H9 (cell line): Measurements from ENCODE around the gene PPP3CA. TPM values are rescaled to one million over a fixed set of nuclear protein-coding genes. Genes with fewer than 3 reads are reported as not detected.

ENCODE experiments used
- DNase-seq: peaks from one replicate; pipeline ENCODE4 v3.0.0-alpha.2; 2017
- H2AFZ ChIP-seq: one replicate; pipeline ENCODE4 v1.6.1; 2013; ENCODE audit warnings: mild to moderate bottlenecking, low read length, control low read depth, moderate library complexity
- H2AK5ac ChIP-seq: 2 replicates; pipeline ENCODE4 v1.6.1; 2013; ENCODE audit warnings: low read length, control low read depth, mixed read lengths; ENCODE audit not compliant: insufficient read length
- H2BK120ac ChIP-seq: one replicate; pipeline ENCODE4 v1.6.1; 2013; ENCODE audit warnings: low read depth, mild to moderate bottlenecking, low read length, control low read depth, inconsistent platforms; ENCODE audit not compliant: poor library complexity, severe bottlenecking
- H2BK12ac ChIP-seq: 2 replicates; pipeline ENCODE4 v1.6.1; 2013; ENCODE audit warnings: low read length, control low read depth, mixed read lengths, low read depth; ENCODE audit not compliant: insufficient read length
- H2BK15ac ChIP-seq: 2 replicates; pipeline ENCODE4 v1.6.1; 2013; ENCODE audit warnings: low read depth, low read length, control low read depth
- H2BK20ac ChIP-seq: one replicate; pipeline ENCODE4 v1.6.1; 2013; ENCODE audit warnings: low read depth, mild to moderate bottlenecking, low read length, control low read depth, inconsistent platforms; ENCODE audit not compliant: poor library complexity, severe bottlenecking
- H2BK5ac ChIP-seq: 2 replicates; pipeline ENCODE4 v1.6.1; 2013; ENCODE audit warnings: low read length, control low read depth, mixed read lengths; ENCODE audit not compliant: insufficient read length
- H3K14ac ChIP-seq: 2 replicates; pipeline ENCODE4 v1.6.1; 2013; ENCODE audit warnings: low read length, control low read depth; ENCODE audit not compliant: insufficient read depth
- H3K18ac ChIP-seq: 2 replicates; pipeline ENCODE4 v1.6.1; 2013; ENCODE audit warnings: low read depth, mild to moderate bottlenecking, mixed read lengths, low read length, control low read depth; ENCODE audit not compliant: insufficient read length
- H3K23ac ChIP-seq: 2 replicates; pipeline ENCODE4 v1.6.1; 2013; ENCODE audit warnings: low read length, control low read depth, mixed read lengths, low read depth; ENCODE audit not compliant: insufficient read length
- H3K23me2 ChIP-seq: 2 replicates; pipeline ENCODE4 v1.6.1; 2013; ENCODE audit warnings: low read depth, mild to moderate bottlenecking, mixed read lengths, low read length, control low read depth; ENCODE audit not compliant: insufficient read length, poor library complexity, severe bottlenecking
- H3K27ac ChIP-seq: 2 replicates; pipeline ENCODE4 v1.5.1; 2013; ENCODE audit warnings: low read length, control low read depth, mixed read lengths, low read depth; ENCODE audit not compliant: insufficient read length
- H3K27me3 ChIP-seq: 2 replicates; pipeline ENCODE4 v1.6.1; 2013; ENCODE audit warnings: low read length, control low read depth, inconsistent platforms; ENCODE audit not compliant: insufficient read depth
- H3K4ac ChIP-seq: 2 replicates; pipeline ENCODE4 v1.6.1; 2013; ENCODE audit warnings: low read depth, mild to moderate bottlenecking, control low read depth, inconsistent platforms, low read length, moderate library complexity
- H3K4me1 ChIP-seq: 2 replicates; pipeline ENCODE4 v1.6.1; 2013; ENCODE audit warnings: low read length, control low read depth, inconsistent platforms; ENCODE audit not compliant: insufficient read depth
- H3K4me2 ChIP-seq: 2 replicates; pipeline ENCODE4 v1.6.1; 2013; ENCODE audit warnings: low read length, control low read depth, mixed read lengths; ENCODE audit not compliant: insufficient read length, insufficient read depth
- H3K56ac ChIP-seq: 2 replicates; pipeline ENCODE4 v1.6.1; 2013; ENCODE audit warnings: low read depth, mild to moderate bottlenecking, mixed read lengths, low read length, control low read depth; ENCODE audit not compliant: insufficient read length
- H3K79me1 ChIP-seq: 2 replicates; pipeline ENCODE4 v1.6.1; 2013; ENCODE audit warnings: low read depth, mild to moderate bottlenecking, moderate library complexity, low read length, control low read depth, inconsistent platforms; ENCODE audit not compliant: insufficient read depth, poor library complexity, severe bottlenecking
- H3K79me2 ChIP-seq: 2 replicates; pipeline ENCODE4 v1.6.1; 2013; ENCODE audit warnings: low read length, control low read depth, inconsistent platforms; ENCODE audit not compliant: insufficient read depth
- H3K9ac ChIP-seq: 2 replicates; pipeline ENCODE4 v1.6.1; 2013; ENCODE audit warnings: low read length, control low read depth, mixed read lengths; ENCODE audit not compliant: insufficient read length; ENCODE audit errors: extremely low read depth
- H3K9me3 ChIP-seq: one replicate; pipeline ENCODE4 v1.6.1; 2013; ENCODE audit warnings: low read depth, low read length, inconsistent platforms; ENCODE audit not compliant: control insufficient read depth
- H3T11ph ChIP-seq: one replicate; pipeline ENCODE4 v1.6.1; 2013; ENCODE audit warnings: mild to moderate bottlenecking, low read length, control low read depth, inconsistent platforms
- H4K20me1 ChIP-seq: one replicate; pipeline ENCODE4 v1.6.1; 2013; ENCODE audit not compliant: control insufficient read depth, insufficient read length, insufficient read depth
- H4K5ac ChIP-seq: 2 replicates; pipeline ENCODE4 v1.6.1; 2013; ENCODE audit warnings: low read depth, mild to moderate bottlenecking, mixed read lengths, low read length, control low read depth; ENCODE audit not compliant: insufficient read length
- H4K8ac ChIP-seq: replicated peaks from 2 replicates; pipeline ENCODE4 v1.6.1; 2013; ENCODE audit warnings: low read length, control low read depth, mixed read lengths, low read depth; ENCODE audit not compliant: insufficient read length
- H4K91ac ChIP-seq: 2 replicates; pipeline ENCODE4 v1.6.1; 2013; ENCODE audit warnings: low read depth, mild to moderate bottlenecking, moderate library complexity, mixed read lengths, low read length, control low read depth; ENCODE audit not compliant: insufficient read length
- H3K27ac Mint-ChIP-seq, 3 experiments: 2 replicates in 2 of 3; 3 replicates in 1 of 3; pipeline ENCODE4 v1.8.0; 2020 to 2021; ENCODE audit warnings: mixed read lengths in 3 of 3, mild to moderate bottlenecking in 1 of 3, moderate library complexity in 1 of 3
- H3K27me3 Mint-ChIP-seq: 2 replicates; pipeline ENCODE4 v1.8.0; 2021; ENCODE audit warnings: low read depth, mild to moderate bottlenecking, moderate library complexity, mixed read lengths
- H3K36me3 Mint-ChIP-seq, 3 experiments: 2 replicates in 2 of 3; 3 replicates in 1 of 3; pipeline ENCODE4 v1.8.0; 2020 to 2021; ENCODE audit warnings: low read depth in 3 of 3, mixed read lengths in 3 of 3; ENCODE audit not compliant: insufficient read depth in 1 of 3
- H3K4me1 Mint-ChIP-seq, 2 experiments: 2 replicates each; pipeline ENCODE4 v1.8.0; 2020; ENCODE audit warnings: mixed read lengths in 2 of 2
- H3K4me3 Mint-ChIP-seq, 2 experiments: 2 replicates in 1 of 2; 3 replicates in 1 of 2; pipeline ENCODE4 v1.8.0; 2020 to 2021; ENCODE audit warnings: mild to moderate bottlenecking in 2 of 2, mixed read lengths in 2 of 2, moderate library complexity in 1 of 2
- H3K9me3 Mint-ChIP-seq, 2 experiments: 2 replicates in 1 of 2; 3 replicates in 1 of 2; pipeline ENCODE4 v1.8.0; 2020; ENCODE audit warnings: mild to moderate bottlenecking in 2 of 2, mixed read lengths in 2 of 2, moderate library complexity in 1 of 2
- CTCF ChIP-seq: fragments of 200-600 bp; sonication (generic); conservative IDR thresholded peaks from 3 replicates; pipeline ENCODE4 v1.8.0; 2021; ENCODE audit warnings: antibody characterized with exemption, mild to moderate bottlenecking
- total RNA-seq: library from RNA; stranded (reverse); gene quantifications from 2 replicates; pipeline ENCODE4 v1.2.1, GENCODE V29; 2021

The PPP3CA gene
- total RNA-seq, 1 experiment from 2014 or later = 16.8 TPM

GRCh38 chr4:101192244-101192643, 155.1 kb downstream of the PPP3CA start:
- peaks cover 0 to 3% (median 0%) of the 10 kb centered on the region in 3 experiments; a peak in 1 of 7 replicates for H3K36me3 Mint-ChIP-seq
- H4K91ac ChIP-seq = no peak overlapping the region
- no peak overlapping the region for H3K27ac ChIP-seq

More at GRCh38 chr4:101192244-101192643, 155.1 kb downstream of the PPP3CA start:
- no peaks in the 10 kb centered on the region for H3K23me2 ChIP-seq
- no peak for TF ChIP-seq CTCF
- H3K4me1 ChIP-seq = peaks cover 10% of the 10 kb centered on the region
- H3K79me2 ChIP-seq = no peaks in the 10 kb centered on the region; the same call in 1 of the 2 replicates
- H2AK5ac ChIP-seq = no peak overlapping the region
- no peaks in the 10 kb centered on the region for H3K9me3 ChIP-seq
- H3K27me3 Mint-ChIP-seq = no peaks in the 10 kb centered on the region
- H2BK5ac ChIP-seq = no peak overlapping the region
- H3K4ac ChIP-seq = no peak overlapping the region
- H3K4me2 ChIP-seq = no peak overlapping the region
- peaks cover 22 to 27% of the 10 kb centered on the region in 2 experiments for H3K4me1 Mint-ChIP-seq
- H2AFZ ChIP-seq = no peak overlapping the region
- no peaks in the 10 kb centered on the region for H3K9me3 Mint-ChIP-seq
- no peak overlapping the region for H3T11ph ChIP-seq
- no peak overlapping the region for H3K9ac ChIP-seq
- H3K4me3 Mint-ChIP-seq = peak overlapping the region in 1 of 2 experiments; percentile 8; a peak in 2 of 5 replicates
- no peaks in the 10 kb centered on the region for H3K27me3 ChIP-seq
- peak overlapping the region; percentile 13 to 97 (median 81) for H3K27ac Mint-ChIP-seq
- DNase-seq = no peak
- no peak overlapping the region for H4K8ac ChIP-seq
- H4K20me1 ChIP-seq = no peaks in the 10 kb centered on the region
- H4K5ac ChIP-seq = no peak overlapping the region
- H2BK12ac ChIP-seq = no peak overlapping the region
- no peak overlapping the region for H2BK120ac ChIP-seq
- no peak overlapping the region for H2BK20ac ChIP-seq
- no peak overlapping the region for H2BK15ac ChIP-seq
- no peak overlapping the region for H3K14ac ChIP-seq
- H3K79me1 ChIP-seq = no peaks in the 10 kb centered on the region
- no peak overlapping the region for H3K23ac ChIP-seq
- H3K56ac ChIP-seq = no peak overlapping the region
- peak overlapping the region; percentile 44 for H3K18ac ChIP-seq
